ENCODE results near the gene CDC34.

CDC34 gene

GRCh38 chr19:524062-524674 lies 7.4 kb upstream of the CDC34 start:
- no peaks in the 10 kb centered on the region for H3K36me3 Mint-ChIP-seq (ENCODE audit: low read depth)
- H3K9me3 Mint-ChIP-seq, result no peaks in the 10 kb centered on the region
- H3K4me3 Mint-ChIP-seq, result no peak overlapping the region
- H3K27me3 Mint-ChIP-seq (ENCODE audit: low read depth), result peaks cover 10% of the 10 kb centered on the region
- H3K4me1 Mint-ChIP-seq (ENCODE audit: low read depth), result peaks cover 3% of the 10 kb centered on the region
- no peak overlapping the region for H3K27ac Mint-ChIP-seq

- Mint-ChIP-seq H3K4me1 (ENCODE audit: low read depth) (peaks cover 3% of the 10 kb centered on the region), H3K27ac (peak overlapping the region; percentile 28), H3K9me3 (no peaks in the 10 kb centered on the region)
These were observed 6.5 kb upstream of the CDC34 start for GRCh38 chr19:525029-525428.

GRCh38 chr19:525857-526419 lies 5.6 kb upstream of the CDC34 start:
- Mint-ChIP-seq H3K4me1 (ENCODE audit: low read depth) (peaks cover 4% of the 10 kb centered on the region), H3K27ac (no peak overlapping the region), H3K36me3 (ENCODE audit: low read depth) (no peaks in the 10 kb centered on the region), H3K27me3 (ENCODE audit: low read depth) (peaks cover 10% of the 10 kb centered on the region), H3K4me3 (no peak overlapping the region), H3K9me3 (no peaks in the 10 kb centered on the region)

More at GRCh38 chr19:525029-525428, 6.5 kb upstream of the CDC34 start:
- H3K27me3 Mint-ChIP-seq (ENCODE audit: low read depth), result peaks cover 10% of the 10 kb centered on the region
- no peaks in the 10 kb centered on the region for H3K36me3 Mint-ChIP-seq (ENCODE audit: low read depth)
- no peak overlapping the region for H3K4me3 Mint-ChIP-seq

GRCh38 chr19:530134-531008 lies 1.2 kb upstream of the CDC34 start:
- peaks cover 10% of the 10 kb centered on the region for H3K27me3 Mint-ChIP-seq (ENCODE audit: low read depth)
- peak overlapping the region; percentile 82 for H3K27ac Mint-ChIP-seq
- no peaks in the 10 kb centered on the region for H3K9me3 Mint-ChIP-seq
- peaks cover 10% of the 10 kb centered on the region for H3K4me1 Mint-ChIP-seq (ENCODE audit: low read depth)
- no peaks in the 10 kb centered on the region for H3K36me3 Mint-ChIP-seq (ENCODE audit: low read depth)
- H3K4me3 Mint-ChIP-seq, result peak overlapping the region; percentile 80

DNA sequence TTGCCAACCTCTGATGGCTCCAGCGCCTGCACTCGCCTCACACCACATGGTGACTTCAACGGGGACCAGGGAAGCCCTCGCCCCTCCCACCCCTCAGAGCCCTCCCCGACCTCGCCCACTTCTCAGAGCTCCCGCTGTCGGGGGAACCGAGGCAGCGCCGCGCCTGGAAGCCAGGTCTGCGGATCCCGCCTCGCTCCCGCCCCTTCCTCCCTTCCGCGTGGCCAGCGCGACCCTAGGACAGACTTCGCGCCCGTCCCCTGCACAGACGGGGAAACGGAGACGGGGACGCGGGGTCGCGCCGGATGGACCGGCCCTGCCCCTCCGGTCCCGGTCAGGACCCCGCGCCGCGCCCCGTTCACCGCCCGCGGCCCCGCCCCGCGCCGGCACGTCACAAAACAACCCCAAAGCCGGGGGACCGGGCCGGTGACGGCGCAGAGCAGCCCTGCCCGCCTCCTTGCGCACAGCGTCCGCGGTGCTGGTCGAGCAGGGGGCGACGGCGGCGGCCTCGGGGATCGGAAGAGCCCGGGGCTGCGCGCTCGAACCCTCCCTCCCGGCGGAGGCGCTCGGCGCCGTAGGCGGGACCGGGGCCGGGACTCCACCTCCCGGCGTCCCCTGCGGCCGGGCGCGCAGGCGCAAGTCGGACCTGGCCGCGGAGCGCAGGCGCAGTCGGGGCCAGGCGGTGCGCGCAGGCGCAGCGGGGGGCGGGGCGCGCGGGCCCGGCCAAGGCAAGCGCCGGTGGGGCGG lies 379 bp upstream of the CDC34 start:
- Mint-ChIP-seq H3K27me3 (ENCODE audit: low read depth) (peaks cover 8% of the 10 kb centered on the region), H3K36me3 (ENCODE audit: low read depth) (no peaks in the 10 kb centered on the region), H3K4me3 (peak overlapping the region; percentile 80), H3K9me3 (no peaks in the 10 kb centered on the region), H3K4me1 (ENCODE audit: low read depth) (peaks cover 10% of the 10 kb centered on the region), H3K27ac (peak overlapping the region; percentile 82)

DNA sequence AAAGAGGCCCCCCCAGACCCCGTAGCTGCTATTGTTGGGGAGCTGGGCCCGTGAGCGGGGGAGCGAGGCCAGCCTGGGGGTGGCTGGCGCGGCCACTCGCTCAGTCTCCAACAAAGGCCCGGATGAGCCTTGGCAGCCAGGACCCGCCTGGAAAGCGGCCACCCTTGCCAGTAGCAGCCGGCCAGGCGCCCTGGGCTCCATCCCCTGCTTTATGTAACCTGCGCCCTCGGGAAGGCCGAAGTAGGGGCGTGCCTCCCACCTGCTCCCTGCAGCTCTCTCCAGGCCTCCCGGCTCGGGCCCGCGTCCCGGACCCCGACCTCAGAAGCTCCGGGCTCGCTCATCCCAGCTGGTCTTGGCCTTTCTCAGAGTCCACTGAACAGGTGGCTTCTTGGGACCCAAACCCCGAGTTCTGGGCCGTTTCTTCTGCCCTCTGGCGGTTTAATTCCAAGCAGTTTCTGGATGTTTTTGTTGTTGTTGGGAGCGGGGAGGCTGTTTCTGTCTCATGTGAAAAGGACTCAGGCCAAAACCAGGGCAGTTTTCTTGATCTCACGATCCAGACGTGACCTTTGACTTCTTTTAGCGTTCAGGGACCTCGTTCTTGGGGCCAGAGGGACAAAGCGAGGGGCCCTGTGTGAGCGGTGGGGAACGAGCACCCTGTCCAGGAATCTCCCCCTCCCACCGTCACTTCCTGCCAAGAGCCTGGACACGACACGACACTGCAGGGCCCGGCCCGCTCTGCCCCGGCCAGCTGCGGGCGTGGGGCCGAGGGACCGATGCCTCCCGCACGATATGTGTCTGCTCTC lies 1.2 kb downstream of the CDC34 start:
- Mint-ChIP-seq H3K4me1 (ENCODE audit: low read depth) (peaks cover 10% of the 10 kb centered on the region), H3K9me3 (no peaks in the 10 kb centered on the region), H3K27me3 (ENCODE audit: low read depth) (peaks cover 3% of the 10 kb centered on the region), H3K27ac (peak overlapping the region; percentile 85), H3K36me3 (ENCODE audit: low read depth) (no peaks in the 10 kb centered on the region), H3K4me3 (peak overlapping the region; percentile 86)

DNA sequence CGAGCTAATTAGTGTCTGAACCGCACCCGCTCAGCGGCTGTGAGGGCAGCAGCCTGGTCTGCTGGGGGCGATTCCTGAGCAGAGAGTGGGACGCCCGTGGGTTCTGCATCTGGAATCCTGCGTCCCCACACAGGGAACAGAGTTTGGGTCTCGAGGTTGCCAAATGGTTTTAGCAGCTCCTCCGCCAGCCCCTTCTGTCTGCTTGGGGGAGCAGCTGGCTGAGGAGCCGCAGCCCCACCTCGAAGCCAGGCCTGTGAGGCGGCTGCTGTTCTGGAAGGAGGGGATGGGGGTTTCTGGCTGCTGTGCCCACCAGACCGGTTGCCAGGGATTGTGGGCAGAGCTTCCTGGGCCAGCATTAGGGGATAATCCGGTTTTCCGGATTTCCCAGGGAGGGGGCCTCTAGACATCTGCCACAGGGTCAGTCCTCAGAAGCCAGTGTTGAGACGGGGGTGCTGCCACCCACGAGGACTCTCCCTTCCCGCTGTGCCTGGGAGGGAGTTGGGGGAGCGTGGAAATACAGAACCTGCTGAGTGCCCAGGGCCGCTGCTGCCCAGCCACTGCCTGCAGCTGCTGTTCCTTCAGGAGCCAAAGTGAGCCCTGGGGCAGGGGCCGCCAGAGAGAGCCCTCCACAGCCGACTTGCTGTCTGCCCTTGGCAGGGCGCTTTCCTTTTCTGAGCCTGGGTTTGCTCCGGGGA lies 2.0 kb downstream of the CDC34 start:
- H3K27ac Mint-ChIP-seq, result no peak overlapping the region
- peak overlapping the region; percentile 86 for H3K4me3 Mint-ChIP-seq
- H3K9me3 Mint-ChIP-seq, result no peaks in the 10 kb centered on the region
- H3K36me3 Mint-ChIP-seq (ENCODE audit: low read depth), result peaks cover 3% of the 10 kb centered on the region
- H3K27me3 Mint-ChIP-seq (ENCODE audit: low read depth), result no peaks in the 10 kb centered on the region
- peaks cover 8% of the 10 kb centered on the region for H3K4me1 Mint-ChIP-seq (ENCODE audit: low read depth)

DNA sequence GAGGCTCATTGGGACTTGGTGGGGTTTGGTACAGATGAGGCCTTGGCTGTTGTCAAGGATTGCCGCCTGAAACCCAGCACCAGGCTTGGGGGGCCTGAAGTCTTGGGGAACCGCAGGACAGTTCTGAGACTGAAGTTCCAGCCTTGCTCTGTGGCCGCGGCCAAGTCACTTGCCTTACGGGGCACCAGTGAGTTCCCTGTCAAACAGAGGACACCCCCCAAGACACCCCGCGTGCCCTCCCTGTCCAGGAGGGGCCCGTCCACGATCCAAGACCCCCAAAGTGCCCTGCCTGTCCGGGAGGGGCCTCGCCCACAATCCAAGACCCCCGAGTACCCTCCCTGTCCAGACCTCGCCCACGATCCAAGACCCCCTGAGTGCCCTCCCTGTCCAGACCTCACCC lies 2.5 kb downstream of the CDC34 start:
- no peaks in the 10 kb centered on the region for H3K9me3 Mint-ChIP-seq

GRCh38 chr19:535017-535835 lies 3.7 kb downstream of the CDC34 start:
- Mint-ChIP-seq H3K4me3 (peak overlapping the region; percentile 69), H3K27ac (peak overlapping the region; percentile 41), H3K36me3 (ENCODE audit: low read depth) (peaks cover 4% of the 10 kb centered on the region), H3K9me3 (no peaks in the 10 kb centered on the region), H3K4me1 (ENCODE audit: low read depth) (peaks cover 6% of the 10 kb centered on the region), H3K27me3 (ENCODE audit: low read depth) (no peaks in the 10 kb centered on the region)

More for the DNA sequence above, 2.5 kb downstream of the CDC34 start:
- no peaks in the 10 kb centered on the region for H3K27me3 Mint-ChIP-seq (ENCODE audit: low read depth)
- H3K36me3 Mint-ChIP-seq (ENCODE audit: low read depth), result peaks cover 4% of the 10 kb centered on the region
- no peak overlapping the region for H3K27ac Mint-ChIP-seq
- H3K4me3 Mint-ChIP-seq, result peak overlapping the region; percentile 17
- peaks cover 7% of the 10 kb centered on the region for H3K4me1 Mint-ChIP-seq (ENCODE audit: low read depth)

- Mint-ChIP-seq H3K4me3 (no peak overlapping the region), H3K27me3 (ENCODE audit: low read depth) (no peaks in the 10 kb centered on the region), H3K36me3 (ENCODE audit: low read depth) (peaks cover 4% of the 10 kb centered on the region), H3K9me3 (no peaks in the 10 kb centered on the region), H3K27ac (no peak overlapping the region), H3K4me1 (ENCODE audit: low read depth) (peaks cover 6% of the 10 kb centered on the region)
These were observed 4.7 kb downstream of the CDC34 start for GRCh38 chr19:536031-536880.

GRCh38 chr19:536881-537404 lies 5.4 kb downstream of the CDC34 start:
- H3K27ac Mint-ChIP-seq, result no peak overlapping the region
- no peak overlapping the region for H3K4me3 Mint-ChIP-seq
- H3K36me3 Mint-ChIP-seq (ENCODE audit: low read depth), result peaks cover 4% of the 10 kb centered on the region
- H3K27me3 Mint-ChIP-seq (ENCODE audit: low read depth), result no peaks in the 10 kb centered on the region
- H3K9me3 Mint-ChIP-seq, result no peaks in the 10 kb centered on the region
- peaks cover 6% of the 10 kb centered on the region for H3K4me1 Mint-ChIP-seq (ENCODE audit: low read depth)

Measured in T-helper 1 cell treated with Interleukin-12 subunit alpha and Interleukin-12 subunit beta and Interleukin-4 antibody, amounts not matched to agents 30 μg/mL and 1 μg/mL, for 36 hours (primary cell).